ENCODE results near the gene CRTC2.
"Not testable (repeated sequence)": the region's sequence is repeated elsewhere in the genome, so short reads cannot be mapped to it uniquely, and the experiment has no call there.

Gene CRTC2

GRCh38 chr1:153958111-153958960, at the start of gene CRTC2:
TSS of gene CRTC2 (minus strand) at chr1:153958612. CDS start at chr1:153958497, 115 bp downstream.
- DNase-seq = peak; percentile 85 to 95

- DNase-seq = no peak
Measured at GRCh38 chr1:154006136-154006535, 47.7 kb upstream of the CRTC2 start.

GRCh38 chr1:154000420-154000819, 42.0 kb upstream of the CRTC2 start:
- DNase-seq = no peak

- not testable (repeated sequence) for DNase-seq
Measured at GRCh38 chr1:153996882-153997281, 38.5 kb upstream of the CRTC2 start.

- no peak for DNase-seq
Measured at GRCh38 chr1:153995640-153996039, 37.2 kb upstream of the CRTC2 start.

GRCh38 chr1:153995202-153995601, 36.8 kb upstream of the CRTC2 start:
- no peak for DNase-seq

- no peak for DNase-seq
Measured at GRCh38 chr1:153991806-153992205, 33.4 kb upstream of the CRTC2 start.

GRCh38 chr1:153991151-153991630, 32.8 kb upstream of the CRTC2 start:
- no peak for DNase-seq

GRCh38 chr1:153990468-153991150, 32.2 kb upstream of the CRTC2 start, which contains the start of gene RPS27:
TSS of gene RPS27 (plus strand) at chr1:153990762. CDS start at chr1:153990797, 35 bp downstream.
- peak; percentile 84 to 94 for DNase-seq

GRCh38 chr1:153987621-153988020, 29.2 kb upstream of the CRTC2 start:
- no peak for DNase-seq

GRCh38 chr1:153985941-153986761, 27.7 kb upstream of the CRTC2 start, which contains the start of gene RAB13:
TSS of gene RAB13 (minus strand) at chr1:153986339. CDS start at chr1:153986236, 103 bp downstream.
- peak in 1 of 2 experiments; percentile 78 for DNase-seq

GRCh38 chr1:153985341-153985912, 27.0 kb upstream of the CRTC2 start:
- no peak for DNase-seq

- no peak for DNase-seq
Measured at GRCh38 chr1:153984123-153984894, 25.9 kb upstream of the CRTC2 start.

- not testable (repeated sequence) for DNase-seq
Measured at GRCh38 chr1:153981735-153982134, 23.3 kb upstream of the CRTC2 start.

GRCh38 chr1:153979091-153979490, 20.7 kb upstream of the CRTC2 start:
- DNase-seq = not testable (repeated sequence)

- no peak for DNase-seq
Measured at GRCh38 chr1:153978274-153978909, 20.0 kb upstream of the CRTC2 start.

GRCh38 chr1:153977250-153978240, 19.1 kb upstream of the CRTC2 start, which contains the start of gene JTB:
TSS of gene JTB (minus strand) at chr1:153977674. CDS start at chr1:153977252, 422 bp downstream.
- peak in 1 of 2 experiments; percentile 66 for DNase-seq

GRCh38 chr1:153976819-153977249, 18.4 kb upstream of the CRTC2 start:
- no peak for DNase-seq

- DNase-seq = no peak
Measured at GRCh38 chr1:153973525-153973924, 15.1 kb upstream of the CRTC2 start.

- no peak for DNase-seq
Measured at GRCh38 chr1:153973071-153973470, 14.7 kb upstream of the CRTC2 start.
